ENCODE data around the gene VSX1. TPM values are rescaled to one million over a fixed set of nuclear protein-coding genes. Genes with fewer than 3 reads are reported as not detected.
A peak's percentile ranks its signal among the peaks of the same experiment; 100 is the strongest.

VSX1 gene
- total RNA-seq, 1 donor from 2014 or later = not detected

GRCh38 chr20:25044261-25044560, 37.7 kb downstream of the VSX1 start:
- DNase-seq (ENCODE audit: low spot score in 2 of 2) (no peak), FAIRE-seq (no peak)

- FAIRE-seq (no peak), DNase-seq (ENCODE audit: low spot score in 2 of 2) (no peak)
Measured at GRCh38 chr20:25043499-25044260, 38.3 kb downstream of the VSX1 start.

- peak in 1 of 2 donors; percentile 48 for DNase-seq (ENCODE audit: low spot score in 2 of 2)
Measured at GRCh38 chr20:25042531-25043498, 39.1 kb downstream of the VSX1 start.

GRCh38 chr20:25041813-25042530, 40.0 kb downstream of the VSX1 start:
- DNase-seq (ENCODE audit: low spot score in 2 of 2) (no peak), FAIRE-seq (no peak)

More at GRCh38 chr20:25042531-25043498, 39.1 kb downstream of the VSX1 start:
- FAIRE-seq = no peak

GRCh38 chr20:25040438-25040831, 41.5 kb downstream of the VSX1 start:
- no peak for FAIRE-seq
- no peak for DNase-seq (ENCODE audit: low spot score in 2 of 2)

- DNase-seq (ENCODE audit: low spot score in 2 of 2) = no peak
- FAIRE-seq = no peak
Measured at GRCh38 chr20:25039697-25040437, 42.1 kb downstream of the VSX1 start.

GRCh38 chr20:25038591-25039015, 43.3 kb downstream of the VSX1 start:
- DNase-seq (ENCODE audit: low spot score in 2 of 2) (no peak), FAIRE-seq (no peak)

- DNase-seq (ENCODE audit: low spot score in 2 of 2) (no peak), FAIRE-seq (no peak)
Measured at GRCh38 chr20:25038103-25038410, 43.9 kb downstream of the VSX1 start.

GRCh38 chr20:25037288-25038102, 44.4 kb downstream of the VSX1 start:
- FAIRE-seq (no peak), DNase-seq (ENCODE audit: low spot score in 2 of 2) (no peak)

- DNase-seq (ENCODE audit: low spot score in 2 of 2) (no peak), FAIRE-seq (no peak)
Measured at GRCh38 chr20:25036331-25036936, 45.5 kb downstream of the VSX1 start.

- no peak for FAIRE-seq
- no peak for DNase-seq (ENCODE audit: low spot score in 2 of 2)
Measured at GRCh38 chr20:25035921-25036320, 46.0 kb downstream of the VSX1 start.

GRCh38 chr20:25033924-25034300, 48.0 kb downstream of the VSX1 start:
- DNase-seq (ENCODE audit: low spot score in 2 of 2) (no peak), FAIRE-seq (no peak)

GRCh38 chr20:25033265-25033923, 48.5 kb downstream of the VSX1 start:
- no peak for FAIRE-seq
- DNase-seq (ENCODE audit: low spot score in 2 of 2) = no peak

- DNase-seq (ENCODE audit: low spot score in 2 of 2) (peak in 1 of 2 donors; percentile 58), FAIRE-seq (no peak)
Measured at GRCh38 chr20:25032478-25033264, 49.3 kb downstream of the VSX1 start.

GRCh38 chr20:25032065-25032477, 49.9 kb downstream of the VSX1 start:
- DNase-seq (ENCODE audit: low spot score in 2 of 2) = no peak
- no peak for FAIRE-seq

- DNase-seq (ENCODE audit: low spot score in 2 of 2) (no peak), FAIRE-seq (no peak)
Measured at GRCh38 chr20:25031241-25031640, 50.7 kb downstream of the VSX1 start.

GRCh38 chr20:25030649-25031207, 51.2 kb downstream of the VSX1 start:
- FAIRE-seq (no peak), DNase-seq (ENCODE audit: low spot score in 2 of 2) (no peak)

Measured in frontal cortex (tissue), 4 donors.